ENCODE measurements around the gene RFC3.

DNA sequence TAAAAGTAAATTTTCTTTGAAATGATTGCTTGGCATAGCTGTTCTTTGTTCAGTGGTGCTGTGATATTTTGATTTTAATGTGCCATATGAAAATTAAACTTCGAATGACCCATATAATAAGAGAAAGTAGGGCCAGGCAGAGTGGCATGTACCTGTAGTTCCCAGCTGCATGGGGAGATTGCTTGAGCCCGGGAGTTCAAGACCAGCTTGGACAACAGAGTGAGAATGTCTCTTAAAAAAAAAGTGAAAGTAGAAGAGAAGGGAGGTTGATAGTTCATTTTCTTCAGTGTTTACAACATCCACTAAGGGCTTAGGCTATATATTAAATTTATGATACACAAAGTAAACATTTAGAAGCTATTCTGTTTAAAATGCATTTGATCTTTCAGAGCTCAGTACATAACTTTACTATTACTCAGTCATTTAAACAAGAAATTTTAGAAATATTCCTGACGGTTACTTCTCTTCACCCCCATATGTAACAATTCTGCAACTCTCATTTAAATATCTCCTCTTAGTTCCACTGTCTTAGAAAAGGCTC lies 17.2 kb upstream of the RFC3 start:
- TF ChIP-seq CTCF (IDR thresholded peaks at IDR 0.05), result no peak
- TF ChIP-seq FOXJ3 (CRISPR knock-in tag; IDR thresholded peaks at IDR 0.05), result no peak
- TF ChIP-seq, protein P1, sequence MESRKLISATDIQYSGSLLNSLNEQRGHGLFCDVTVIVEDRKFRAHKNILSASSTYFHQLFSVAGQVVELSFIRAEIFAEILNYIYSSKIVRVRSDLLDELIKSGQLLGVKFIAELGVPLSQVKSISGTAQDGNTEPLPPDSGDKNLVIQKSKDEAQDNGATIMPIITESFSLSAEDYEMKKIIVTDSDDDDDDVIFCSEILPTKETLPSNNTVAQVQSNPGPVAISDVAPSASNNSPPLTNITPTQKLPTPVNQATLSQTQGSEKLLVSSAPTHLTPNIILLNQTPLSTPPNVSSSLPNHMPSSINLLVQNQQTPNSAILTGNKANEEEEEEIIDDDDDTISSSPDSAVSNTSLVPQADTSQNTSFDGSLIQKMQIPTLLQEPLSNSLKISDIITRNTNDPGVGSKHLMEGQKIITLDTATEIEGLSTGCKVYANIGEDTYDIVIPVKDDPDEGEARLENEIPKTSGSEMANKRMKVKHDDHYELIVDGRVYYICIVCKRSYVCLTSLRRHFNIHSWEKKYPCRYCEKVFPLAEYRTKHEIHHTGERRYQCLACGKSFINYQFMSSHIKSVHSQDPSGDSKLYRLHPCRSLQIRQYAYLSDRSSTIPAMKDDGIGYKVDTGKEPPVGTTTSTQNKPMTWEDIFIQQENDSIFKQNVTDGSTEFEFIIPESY (IDR thresholded peaks at IDR 0.05; ENCODE audit: borderline replicate concordance, low read depth), result no peak
- no peak for TF ChIP-seq EP300 (IDR thresholded peaks at IDR 0.05; ENCODE audit: borderline replicate concordance in 1 of 2, low read depth in 1 of 2, low read length in 1 of 2)
- no peak for TF ChIP-seq REST (IDR thresholded peaks at IDR 0.05; ENCODE audit: low read depth, low read length)
- TF ChIP-seq NFIC (IDR thresholded peaks at IDR 0.05; ENCODE audit: borderline replicate concordance), result no peak
- TF ChIP-seq ELF1 (IDR thresholded peaks at IDR 0.05), result no peak
- no peak for TF ChIP-seq SMC3 (IDR thresholded peaks at IDR 0.05; ENCODE audit: low read depth, low read length)

Measured in SK-N-SH (cell line).